CD4-positive, alpha-beta T cell treated with Interferon gamma for 1 hour (primary cell): ENCODE measurements around the gene GAK.
"Not testable (repeated sequence)": the region's sequence is repeated elsewhere in the genome, so short reads cannot be mapped to it uniquely, and the experiment has no call there.

Source experiments
- DNase-seq: peaks from one replicate; pipeline ENCODE4 v3.0.0-alpha.2; 2020

Gene GAK

DNA sequence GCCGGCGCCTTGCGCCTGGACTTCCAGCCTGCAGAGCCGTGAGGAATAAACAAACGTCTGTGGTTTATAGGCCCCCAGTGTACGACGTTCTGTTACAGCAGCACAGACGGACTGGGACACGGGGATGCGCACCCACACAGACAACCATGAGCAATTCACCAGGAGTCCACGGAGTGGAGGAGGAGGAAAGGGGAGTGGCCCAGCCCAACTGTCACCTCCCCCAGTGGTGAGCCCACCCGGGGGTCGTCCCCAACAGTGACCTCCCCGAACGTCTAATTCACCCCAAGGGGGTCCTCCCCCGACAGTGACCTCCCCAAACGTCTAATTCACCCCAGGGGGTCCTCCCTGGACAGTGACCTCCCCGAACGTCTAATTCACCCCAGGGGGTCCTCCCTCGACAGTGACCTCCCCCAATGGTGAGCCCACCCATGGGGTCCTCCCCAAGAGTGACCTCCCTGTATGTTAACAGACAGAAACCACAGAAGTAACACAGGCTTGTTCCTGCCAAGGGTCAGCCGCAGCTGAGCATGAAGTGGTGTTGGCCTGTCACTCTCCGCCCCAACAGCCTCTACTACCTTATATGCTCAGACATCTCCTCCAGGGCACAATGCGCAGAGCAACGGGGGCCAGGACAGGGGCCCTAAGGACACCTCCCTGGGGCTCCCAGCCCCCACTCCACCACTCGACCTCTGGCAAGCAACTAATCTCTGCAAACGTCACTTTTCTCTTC is 6.2 kb downstream of the GAK start:
- no peak for DNase-seq

GRCh38 chr4:925171-925570 is 6.9 kb downstream of the GAK start:
- DNase-seq: no peak

- peak; percentile 40 for DNase-seq
These were observed 7.7 kb downstream of the GAK start for GRCh38 chr4:924107-925096.

- DNase-seq: no peak
These were observed 10.2 kb downstream of the GAK start for GRCh38 chr4:921830-922331.

DNA sequence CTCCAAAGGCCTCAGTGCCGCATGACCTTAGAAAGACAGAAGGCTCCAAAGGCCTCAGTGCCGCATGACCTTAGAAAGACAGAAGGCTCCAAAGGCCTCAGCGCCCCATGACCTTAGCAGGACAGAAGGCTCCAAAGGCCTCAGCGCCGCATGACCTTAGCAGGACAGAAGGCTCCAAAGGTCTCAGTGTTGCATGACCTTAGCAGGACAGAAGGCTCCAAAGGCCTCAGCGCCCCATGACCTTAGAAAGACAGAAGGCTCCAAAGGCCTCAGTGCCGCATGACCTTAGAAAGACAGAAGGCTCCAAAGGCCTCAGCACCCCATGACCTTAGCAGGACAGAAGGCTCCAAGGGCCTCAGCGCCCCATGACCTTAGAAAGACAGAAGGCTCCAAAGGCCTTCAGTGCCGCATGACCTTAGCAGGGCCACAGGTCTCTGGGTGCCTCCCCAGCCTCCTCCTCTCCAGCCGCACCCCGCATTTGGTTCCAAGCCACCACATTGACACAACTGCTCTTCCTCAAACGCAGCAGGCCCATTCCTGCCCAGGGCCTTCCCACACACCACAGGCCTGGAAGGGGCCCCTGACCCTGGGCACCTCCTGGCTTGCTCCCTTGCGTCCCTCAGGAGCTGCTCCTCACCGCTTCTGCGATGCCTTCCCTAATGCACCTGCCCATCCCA is 13.0 kb downstream of the GAK start:
- not testable (repeated sequence) for DNase-seq

- DNase-seq: not testable (repeated sequence)
These were observed 13.5 kb downstream of the GAK start for GRCh38 chr4:918591-918990.

GRCh38 chr4:917992-918391 is 14.1 kb downstream of the GAK start:
- DNase-seq: no peak

- DNase-seq: no peak
These were observed 14.7 kb downstream of the GAK start for GRCh38 chr4:917466-917865.

- no peak for DNase-seq
These were observed 16.5 kb downstream of the GAK start for GRCh38 chr4:915595-915994.

- DNase-seq: no peak
These were observed 17.1 kb downstream of the GAK start for GRCh38 chr4:915041-915474.

DNA sequence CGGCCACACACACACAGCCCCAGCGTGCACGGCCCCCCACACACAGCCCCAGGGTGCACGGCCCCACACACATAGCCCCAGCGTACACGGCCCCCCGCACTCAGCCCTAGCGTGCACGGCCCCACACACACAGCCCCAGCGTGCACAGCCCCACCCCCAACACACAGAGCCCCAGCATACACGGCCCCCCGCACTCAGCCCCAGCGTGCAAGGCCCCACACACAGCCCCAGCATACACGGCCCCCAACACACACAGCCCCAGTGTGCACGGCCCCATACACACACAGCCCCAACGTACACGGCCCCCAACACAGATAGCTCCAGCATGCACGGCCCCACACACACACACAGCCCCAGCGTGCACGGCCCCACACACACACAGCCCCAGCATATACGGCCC is 17.6 kb downstream of the GAK start:
- no peak for DNase-seq

GRCh38 chr4:913280-913618 is 18.9 kb downstream of the GAK start:
- DNase-seq: no peak

GRCh38 chr4:912548-913279 is 19.4 kb downstream of the GAK start:
- no peak for DNase-seq

- DNase-seq: no peak
These were observed 20.1 kb downstream of the GAK start for GRCh38 chr4:911871-912490.

GRCh38 chr4:911221-911751 is 20.8 kb downstream of the GAK start:
- no peak for DNase-seq

DNA sequence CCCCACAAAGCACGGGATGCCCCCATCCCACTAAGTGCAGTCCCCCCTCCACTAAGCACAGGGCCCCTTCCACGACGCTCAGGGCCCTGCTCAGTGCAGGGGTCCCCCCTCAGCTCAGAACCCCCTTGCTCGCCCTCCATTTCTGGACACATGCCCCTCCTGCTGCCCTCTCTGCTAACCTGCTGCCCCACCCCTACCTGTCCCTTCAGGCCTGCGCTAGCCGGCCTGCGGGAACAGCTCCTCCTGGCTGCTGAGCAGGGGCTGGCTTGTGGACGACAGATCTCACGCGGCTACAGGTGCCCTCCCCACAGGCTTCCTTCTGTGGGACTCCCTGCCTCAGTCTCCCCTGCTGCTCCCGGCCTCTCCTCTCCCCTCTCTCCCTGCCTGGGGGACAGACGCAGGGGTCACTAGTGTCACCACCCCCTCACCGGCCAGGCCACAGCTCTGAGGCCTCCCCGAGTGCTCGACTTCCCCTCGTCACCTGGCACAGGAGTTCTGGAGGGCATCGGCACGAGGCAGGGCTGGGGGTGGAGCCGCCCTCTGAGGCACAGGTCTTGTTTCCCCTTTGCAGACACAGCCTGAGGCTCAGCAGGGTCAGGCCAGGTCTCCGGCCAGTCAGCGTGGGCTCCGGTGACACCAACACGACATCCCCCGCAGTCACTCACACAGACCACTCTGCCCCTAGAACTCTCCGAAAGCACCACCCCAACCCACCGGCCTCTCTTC is 21.6 kb downstream of the GAK start:
- no peak for DNase-seq

- no peak for DNase-seq
These were observed 22.3 kb downstream of the GAK start for GRCh38 chr4:909821-910220.

DNA sequence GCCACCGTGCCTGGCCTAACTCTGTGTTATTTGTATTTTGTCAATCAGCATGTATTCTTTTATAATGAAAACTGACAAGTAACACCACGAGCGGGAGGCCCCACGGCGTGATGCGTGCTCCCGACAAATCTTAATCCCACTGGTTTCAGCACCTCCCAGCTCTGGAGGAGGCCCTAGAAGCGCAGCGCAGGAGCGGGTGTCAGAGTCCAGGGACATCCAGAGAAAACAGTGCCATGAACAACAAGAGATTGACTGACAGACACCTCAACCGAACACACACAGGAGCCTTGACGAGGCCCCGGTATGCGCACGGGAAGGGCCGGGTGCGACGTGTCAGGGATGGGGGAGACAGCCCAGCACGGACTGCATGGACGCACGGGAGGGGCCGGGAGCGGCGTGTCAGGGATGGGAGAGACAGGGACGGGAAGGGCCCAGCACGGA is 23.0 kb downstream of the GAK start:
- no peak for DNase-seq

DNA sequence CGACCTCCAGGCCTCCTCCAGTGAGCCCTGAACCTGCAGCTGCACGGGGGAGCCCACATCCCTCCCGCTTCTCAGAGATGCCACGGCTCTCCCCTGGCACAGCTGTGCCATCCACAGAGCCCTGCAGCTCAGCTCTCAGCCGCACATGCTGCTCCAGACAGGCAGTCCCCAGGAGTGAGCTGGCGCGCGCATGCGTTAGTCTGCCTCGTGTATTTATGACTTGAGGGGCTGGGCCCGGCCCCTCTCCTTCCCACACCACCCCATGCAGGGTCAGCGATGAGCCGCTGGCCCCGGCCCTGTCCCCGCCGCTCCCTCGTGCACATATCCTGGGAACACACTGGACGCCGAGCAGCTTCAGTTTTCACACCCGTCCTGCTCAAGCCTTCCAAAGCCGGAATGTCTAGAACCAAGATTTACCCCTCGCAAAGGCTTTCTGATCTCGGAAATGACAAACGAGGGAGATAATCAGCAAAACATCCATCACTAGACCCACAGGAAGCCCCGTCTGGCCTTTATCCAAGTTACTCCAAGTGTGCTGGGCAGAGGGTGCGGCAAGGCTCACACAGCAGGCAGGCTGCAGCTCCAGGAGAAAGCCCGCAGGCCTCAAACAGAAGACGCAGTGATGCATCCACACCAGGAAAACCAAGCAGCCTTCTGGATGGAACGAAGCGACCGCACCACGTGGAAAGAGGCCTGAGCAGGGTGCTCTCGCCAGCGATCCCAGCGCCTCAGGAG is 24.3 kb downstream of the GAK start:
- no peak for DNase-seq

DNA sequence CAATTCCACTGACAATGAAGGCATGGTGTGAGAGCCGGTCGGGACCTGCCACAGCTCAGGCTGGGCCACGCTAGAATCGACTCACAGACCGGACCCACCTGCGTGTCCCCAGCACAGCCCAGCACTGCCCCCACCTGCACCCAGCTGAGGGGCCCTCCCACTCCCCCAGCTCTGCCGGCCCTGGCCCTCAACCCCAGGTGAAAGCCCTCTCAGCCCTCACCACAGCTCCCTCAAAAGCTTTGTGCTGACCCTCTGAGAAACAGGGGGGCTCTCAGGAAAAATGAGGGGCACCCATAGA is 25.1 kb downstream of the GAK start:
- DNase-seq: no peak
